Endodermal cell (in vitro differentiated cells): Measurements from ENCODE around the gene TRAF7. TPM values are rescaled to one million over a fixed set of nuclear protein-coding genes. Genes with fewer than 3 reads are reported as not detected.
"Not testable (repeated sequence)": the region's sequence is repeated elsewhere in the genome, so short reads cannot be mapped to it uniquely, and the experiment has no call there.

ENCODE experiments used
- DNase-seq: peaks from one replicate; pipeline ENCODE4 v3.0.0-alpha.2; 2017
- H3K27ac ChIP-seq: 2 replicates; pipeline ENCODE4 v1.5.1; 2013; ENCODE audit warnings: mild to moderate bottlenecking, low read depth, low read length, moderate library complexity
- H3K27me3 ChIP-seq: 2 replicates; pipeline ENCODE4 v1.6.1; 2013; ENCODE audit warnings: mild to moderate bottlenecking, low read length, moderate library complexity; ENCODE audit not compliant: insufficient read depth, control insufficient read depth, poor library complexity, severe bottlenecking
- H3K36me3 ChIP-seq: 2 replicates; pipeline ENCODE4 v1.7.0; 2013; ENCODE audit warnings: mild to moderate bottlenecking, low read length, moderate library complexity; ENCODE audit not compliant: control insufficient read depth, insufficient read depth
- H3K4me1 ChIP-seq: one replicate; pipeline ENCODE4 v1.7.0; 2013; ENCODE audit warnings: low read length; ENCODE audit not compliant: control insufficient read depth, insufficient read depth
- H3K4me3 ChIP-seq: 2 replicates; pipeline ENCODE4 v1.5.1; 2013; ENCODE audit warnings: mild to moderate bottlenecking, low read length, moderate library complexity
- H3K9ac ChIP-seq: 2 replicates; pipeline ENCODE4 v1.6.1; 2013; ENCODE audit warnings: mild to moderate bottlenecking, low read length, moderate library complexity; ENCODE audit not compliant: poor library complexity, severe bottlenecking; ENCODE audit errors: extremely low read depth
- H3K9me3 ChIP-seq: 2 replicates; pipeline ENCODE4 v1.6.1; 2013; ENCODE audit warnings: mild to moderate bottlenecking, low read length, moderate library complexity; ENCODE audit not compliant: control insufficient read depth
- H3K27ac Mint-ChIP-seq: 2 replicates; pipeline ENCODE4 v1.8.0; 2020; ENCODE audit warnings: mixed read lengths
- H3K27me3 Mint-ChIP-seq: 2 replicates; pipeline ENCODE4 v1.8.0; 2021; ENCODE audit warnings: mild to moderate bottlenecking, mixed read lengths; ENCODE audit not compliant: insufficient read depth
- H3K36me3 Mint-ChIP-seq: 2 replicates; pipeline ENCODE4 v1.8.0; 2020; ENCODE audit warnings: low read depth, mixed read lengths
- H3K4me1 Mint-ChIP-seq: 2 replicates; pipeline ENCODE4 v1.8.0; 2020; ENCODE audit warnings: mixed read lengths
- H3K4me3 Mint-ChIP-seq: 2 replicates; pipeline ENCODE4 v1.8.0; 2020; ENCODE audit warnings: mild to moderate bottlenecking, moderate library complexity, mixed read lengths
- H3K9me3 Mint-ChIP-seq: 2 replicates; pipeline ENCODE4 v1.8.0; 2020; ENCODE audit warnings: mild to moderate bottlenecking, mixed read lengths
- WGBS, 2 experiments: methylation state at CpG; one replicate each; pipeline versions ENCODE4 v1.1.5 to v1.1.7; 2013; ENCODE audit warnings: missing lambda C conversion rate in 2 of 2, mixed read lengths in 1 of 2; ENCODE audit not compliant: insufficient coverage in 1 of 2, insufficient read length in 1 of 2; 5-methylcytosine and 5-hydroxymethylcytosine counted together
- total RNA-seq, 2 donors: library from RNA; stranded (reverse); fragmentation: NEBNext Ultra II Directional in 1 of 2; extraction: Animal tissue kit (Norgen Biotek cat#: 25700) in 1 of 2; gene quantifications; 2 replicates in 1 of 2; 3 replicates in 1 of 2; pipeline ENCODE4 v1.2.1, GENCODE V29; 2021
- TF ChIP-seq, protein P1 (sequence below): fragments of 200-600 bp; sonication (generic); conservative IDR thresholded peaks from 2 replicates; pipeline ENCODE4 v1.5.0; 2021; ENCODE audit warnings: antibody characterized with exemption, mild to moderate bottlenecking

TRAF7 gene
- total RNA-seq, 2 donors from 2014 or later = 108 to 110 TPM

DNA sequence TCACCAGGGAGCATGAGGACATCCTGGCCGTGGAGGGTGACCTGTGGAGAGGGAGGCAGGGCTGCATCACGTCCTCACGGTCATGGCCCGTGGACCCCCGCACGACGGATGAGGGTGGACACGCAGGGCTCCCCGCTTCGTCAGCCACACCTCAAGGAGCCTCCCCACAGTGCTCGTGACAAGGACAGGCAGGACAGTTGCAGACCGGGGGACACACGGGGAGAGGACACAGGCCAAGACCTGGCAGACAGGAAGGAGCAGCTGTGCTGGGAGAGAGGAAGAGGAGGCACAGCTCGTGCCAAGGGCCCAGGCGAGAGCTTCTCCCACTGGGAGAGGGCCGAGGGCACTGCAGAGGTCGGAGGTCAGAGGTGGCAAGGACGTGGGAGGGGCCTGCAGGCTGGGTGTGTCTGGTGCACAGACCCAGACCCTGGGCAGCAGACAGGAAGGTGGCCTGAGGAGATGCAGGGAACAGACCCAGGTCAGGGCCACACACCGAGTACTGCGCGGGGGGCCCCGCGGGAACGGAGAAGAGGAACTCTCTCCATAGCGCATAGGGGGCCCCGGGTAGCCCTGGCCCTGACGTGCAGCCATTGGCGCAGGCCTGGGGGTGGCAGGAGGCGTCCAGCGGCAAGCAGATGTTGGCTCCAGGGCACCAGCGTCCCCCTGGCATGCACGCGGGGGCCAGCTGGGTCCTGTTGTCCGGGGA lies 40.5 kb upstream of the TRAF7 start:
- H3K4me1 Mint-ChIP-seq, H3K4me3 Mint-ChIP-seq, H3K9me3 Mint-ChIP-seq, H3K27ac Mint-ChIP-seq, DNase-seq, H3K27ac ChIP-seq, H3K36me3 Mint-ChIP-seq, H3K4me1 ChIP-seq, H3K9me3 ChIP-seq, H3K27me3 ChIP-seq, H3K9ac ChIP-seq, H3K27me3 Mint-ChIP-seq, H3K36me3 ChIP-seq, H3K4me3 ChIP-seq: not testable (repeated sequence)
- WGBS, 2 experiments = 94% methylated on average over 8 to 23 of the region's 34 CpGs

DNA sequence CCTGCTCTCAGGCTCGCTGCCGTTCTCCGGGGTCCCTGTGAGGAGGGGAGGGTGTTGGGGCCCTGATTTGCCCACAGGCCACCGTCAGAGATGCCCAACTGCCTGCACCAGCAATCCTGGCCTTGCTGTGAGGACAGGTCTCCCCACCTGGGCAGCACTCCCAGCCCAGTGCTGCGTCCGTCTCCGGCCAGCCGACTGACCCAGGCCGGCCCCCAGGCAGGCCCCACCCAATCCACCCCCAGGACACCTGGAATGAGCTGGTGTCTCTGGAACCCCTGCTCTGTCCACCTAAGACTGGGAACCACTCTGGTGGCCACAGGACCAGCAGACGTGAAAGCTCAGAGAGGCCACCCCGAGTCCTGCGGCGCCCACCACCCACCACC lies 40.0 kb upstream of the TRAF7 start:
- Mint-ChIP-seq H3K27me3 (no peaks in the 10 kb centered on the region), H3K4me3 (no peak overlapping the region), H3K9me3 (no peaks in the 10 kb centered on the region), H3K27ac (no peak overlapping the region), H3K4me1 (no peaks in the 10 kb centered on the region), H3K36me3 (no peaks in the 10 kb centered on the region)
- Histone ChIP-seq H3K9ac (no peak overlapping the region), H3K9me3 (no peaks in the 10 kb centered on the region), H3K4me1 (no peaks in the 10 kb centered on the region), H3K27ac (no peak overlapping the region), H3K27me3 (no peaks in the 10 kb centered on the region), H3K36me3 (no peaks in the 10 kb centered on the region), H3K4me3 (no peak overlapping the region)
- 93% methylated on average over 9 of the region's 13 CpGs; no CpG with 5 or more reads in 1 of the 2 experiments for WGBS, 2 experiments
- DNase-seq = no peak
- TF ChIP-seq, protein P1, sequence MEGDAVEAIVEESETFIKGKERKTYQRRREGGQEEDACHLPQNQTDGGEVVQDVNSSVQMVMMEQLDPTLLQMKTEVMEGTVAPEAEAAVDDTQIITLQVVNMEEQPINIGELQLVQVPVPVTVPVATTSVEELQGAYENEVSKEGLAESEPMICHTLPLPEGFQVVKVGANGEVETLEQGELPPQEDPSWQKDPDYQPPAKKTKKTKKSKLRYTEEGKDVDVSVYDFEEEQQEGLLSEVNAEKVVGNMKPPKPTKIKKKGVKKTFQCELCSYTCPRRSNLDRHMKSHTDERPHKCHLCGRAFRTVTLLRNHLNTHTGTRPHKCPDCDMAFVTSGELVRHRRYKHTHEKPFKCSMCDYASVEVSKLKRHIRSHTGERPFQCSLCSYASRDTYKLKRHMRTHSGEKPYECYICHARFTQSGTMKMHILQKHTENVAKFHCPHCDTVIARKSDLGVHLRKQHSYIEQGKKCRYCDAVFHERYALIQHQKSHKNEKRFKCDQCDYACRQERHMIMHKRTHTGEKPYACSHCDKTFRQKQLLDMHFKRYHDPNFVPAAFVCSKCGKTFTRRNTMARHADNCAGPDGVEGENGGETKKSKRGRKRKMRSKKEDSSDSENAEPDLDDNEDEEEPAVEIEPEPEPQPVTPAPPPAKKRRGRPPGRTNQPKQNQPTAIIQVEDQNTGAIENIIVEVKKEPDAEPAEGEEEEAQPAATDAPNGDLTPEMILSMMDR = no peak

DNA sequence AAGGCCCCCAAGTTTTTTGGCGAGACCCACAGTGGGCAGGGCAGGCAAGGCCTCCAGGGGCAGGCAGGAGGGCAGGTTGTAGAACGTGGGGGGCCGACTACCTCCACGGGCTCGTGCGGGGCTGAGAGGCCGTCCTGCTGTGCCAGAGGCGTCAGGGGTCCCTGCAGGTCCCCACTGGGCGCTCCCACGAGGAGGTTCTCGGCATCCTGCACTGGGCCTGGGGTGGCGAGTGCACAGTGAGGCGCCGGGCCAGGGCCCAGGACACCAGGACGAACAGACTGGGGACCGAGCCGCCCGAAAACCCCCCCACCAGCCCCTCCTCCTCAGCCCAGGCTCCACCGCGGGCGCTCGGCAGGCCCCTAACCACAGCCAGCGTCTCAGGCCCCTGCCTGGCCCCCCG lies 39.2 kb upstream of the TRAF7 start:
- not testable (repeated sequence) for H3K4me3 ChIP-seq, H3K27me3 ChIP-seq, H3K36me3 Mint-ChIP-seq, H3K27me3 Mint-ChIP-seq, H3K27ac Mint-ChIP-seq, H3K36me3 ChIP-seq, H3K27ac ChIP-seq, H3K9me3 ChIP-seq, H3K9ac ChIP-seq, H3K4me1 ChIP-seq, H3K4me1 Mint-ChIP-seq, H3K4me3 Mint-ChIP-seq, H3K9me3 Mint-ChIP-seq, DNase-seq
- WGBS, 2 experiments = 87 to 95% methylated on average over 6 to 16 of the region's 24 CpGs

DNA sequence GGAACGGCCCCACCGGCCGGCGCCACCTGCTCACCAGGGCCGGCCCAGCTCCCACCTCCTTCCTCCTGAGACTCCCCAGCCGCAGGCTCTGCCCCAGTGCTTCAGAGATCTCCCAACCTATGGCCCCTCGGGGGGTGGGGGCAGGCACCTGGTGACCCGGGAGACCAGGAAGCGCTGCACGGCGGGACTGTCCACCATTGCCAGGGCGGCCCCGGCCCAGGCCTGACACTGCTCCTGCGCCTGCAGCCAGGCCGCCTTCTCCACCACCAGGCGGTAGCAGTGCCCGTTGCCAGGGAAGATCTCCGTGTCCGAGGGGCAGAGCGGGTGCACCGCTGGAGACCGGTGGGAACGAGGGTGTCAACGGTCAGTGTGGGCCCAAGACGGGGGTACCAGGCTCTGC lies 38.2 kb upstream of the TRAF7 start:
- not testable (repeated sequence) for H3K27me3 Mint-ChIP-seq, H3K9me3 Mint-ChIP-seq, H3K4me3 Mint-ChIP-seq, H3K27me3 ChIP-seq, H3K4me1 ChIP-seq, H3K27ac ChIP-seq, H3K36me3 Mint-ChIP-seq, H3K36me3 ChIP-seq, H3K9me3 ChIP-seq, H3K27ac Mint-ChIP-seq, H3K9ac ChIP-seq, H3K4me3 ChIP-seq, H3K4me1 Mint-ChIP-seq, DNase-seq
- 95% methylated on average over 15 of the region's 25 CpGs; no CpG with 5 or more reads in 1 of the 2 experiments for WGBS, 2 experiments

DNA sequence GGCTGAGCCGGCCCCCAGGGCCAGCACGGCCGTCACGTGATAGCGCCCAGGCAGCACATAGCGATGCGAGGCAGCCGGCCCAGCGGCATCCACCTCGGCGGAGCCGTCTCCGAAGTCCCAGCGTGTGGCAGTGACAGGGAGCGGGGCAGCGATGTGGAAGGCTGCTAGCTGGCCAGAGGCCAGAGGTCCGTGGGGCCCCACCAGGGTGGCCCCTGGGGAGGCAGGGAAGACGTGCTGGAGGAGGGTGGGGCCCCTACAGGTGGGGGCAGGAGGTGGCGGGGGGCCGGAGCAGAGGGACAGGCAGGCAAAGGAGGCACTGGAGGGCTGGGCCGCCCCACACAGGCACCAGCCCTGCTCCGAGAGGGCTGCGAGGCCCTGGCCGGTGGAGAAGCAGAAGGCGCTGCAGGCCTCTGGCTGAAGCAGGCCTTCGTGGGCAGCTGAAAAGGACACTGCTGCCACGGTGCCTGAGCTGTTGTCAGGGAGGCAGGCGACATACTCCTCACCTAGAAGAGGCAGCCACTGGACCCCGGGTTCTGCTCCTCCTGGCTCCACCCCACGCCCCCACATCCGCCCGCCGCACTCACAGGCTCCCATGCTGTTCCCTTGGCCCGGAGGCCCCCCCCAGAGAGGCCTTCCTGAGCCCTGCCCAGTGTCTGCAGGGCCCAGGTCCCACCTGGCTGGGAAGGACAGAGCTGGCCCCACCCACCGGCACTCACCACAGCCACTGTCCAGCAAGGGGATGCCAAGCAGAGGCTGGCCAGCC lies 37.4 kb upstream of the TRAF7 start:
- H3K36me3 Mint-ChIP-seq, H3K27me3 Mint-ChIP-seq, H3K9me3 ChIP-seq, H3K4me1 ChIP-seq, H3K27ac ChIP-seq, H3K4me3 ChIP-seq, H3K4me1 Mint-ChIP-seq, H3K36me3 ChIP-seq, H3K27me3 ChIP-seq, H3K27ac Mint-ChIP-seq, H3K4me3 Mint-ChIP-seq, DNase-seq, H3K9ac ChIP-seq, H3K9me3 Mint-ChIP-seq: not testable (repeated sequence)
- WGBS, 2 experiments = 94% methylated on average over 20 of the region's 35 CpGs; no CpG with 5 or more reads in 1 of the 2 experiments
